HG02623 (cell line): Measurements from ENCODE around the gene THSD4.

ENCODE experiments used
- ATAC-seq: cut with Tn5 transposase; IDR thresholded peaks from one replicate; pipeline ENCODE4 v1.9.1; 2021; ENCODE audit warnings: moderate library complexity; ENCODE audit not compliant: unreplicated experiment

The THSD4 gene

GRCh38 chr15:71444032-71444810 lies 328.9 kb downstream of the THSD4 start:
- ATAC-seq = no peak

GRCh38 chr15:71444866-71445590 lies 329.8 kb downstream of the THSD4 start:
- no peak for ATAC-seq

- no peak for ATAC-seq
Measured at GRCh38 chr15:71447328-71448250, 332.3 kb downstream of the THSD4 start.

GRCh38 chr15:71448688-71449114 lies 333.4 kb downstream of the THSD4 start:
- no peak for ATAC-seq

GRCh38 chr15:71449363-71449762 lies 334.1 kb downstream of the THSD4 start:
- ATAC-seq = no peak

GRCh38 chr15:71449956-71450355 lies 334.7 kb downstream of the THSD4 start:
- ATAC-seq = no peak

GRCh38 chr15:71451130-71451529 lies 335.9 kb downstream of the THSD4 start:
- ATAC-seq = no peak

- no peak for ATAC-seq
Measured at GRCh38 chr15:71452893-71453292, 337.6 kb downstream of the THSD4 start.

- ATAC-seq = no peak
Measured at GRCh38 chr15:71454462-71454996, 339.3 kb downstream of the THSD4 start.

- no peak for ATAC-seq
Measured at GRCh38 chr15:71455107-71455506, 339.8 kb downstream of the THSD4 start.

GRCh38 chr15:71455878-71456277 lies 340.6 kb downstream of the THSD4 start:
- ATAC-seq = no peak

GRCh38 chr15:71456362-71456761 lies 341.1 kb downstream of the THSD4 start:
- ATAC-seq = no peak

- ATAC-seq = no peak
Measured at GRCh38 chr15:71456811-71457210, 341.5 kb downstream of the THSD4 start.

GRCh38 chr15:71458089-71458660 lies 342.9 kb downstream of the THSD4 start:
- no peak for ATAC-seq

- no peak for ATAC-seq
Measured at GRCh38 chr15:71461748-71462147, 346.5 kb downstream of the THSD4 start.

GRCh38 chr15:71462638-71463037 lies 347.4 kb downstream of the THSD4 start:
- ATAC-seq = no peak

GRCh38 chr15:71463156-71463665 lies 347.9 kb downstream of the THSD4 start:
- ATAC-seq = no peak

GRCh38 chr15:71465131-71465955 lies 350.1 kb downstream of the THSD4 start:
- ATAC-seq = no peak

GRCh38 chr15:71468715-71469114 lies 353.4 kb downstream of the THSD4 start:
- ATAC-seq = no peak

- ATAC-seq = no peak
Measured at GRCh38 chr15:71469413-71469812, 354.1 kb downstream of the THSD4 start.
